GM18505 (cell line): ENCODE results near the gene HMBS.
A peak's percentile ranks its signal among the peaks of the same experiment; 100 is the strongest.
"Not testable (repeated sequence)": the region's sequence is repeated elsewhere in the genome, so short reads cannot be mapped to it uniquely, and the experiment has no call there.

Source experiments
- ATAC-seq: cut with Tn5 transposase; IDR thresholded peaks from one replicate; pipeline ENCODE4 v1.9.1; 2021; ENCODE audit not compliant: unreplicated experiment
- POLR2A ChIP-seq: IDR thresholded peaks from 4 replicates; pipeline ENCODE4 v1.6.1; 2011; ENCODE audit warnings: borderline replicate concordance; ENCODE audit not compliant: insufficient read depth, insufficient read length; ENCODE audit errors: extremely low read depth

HMBS gene

DNA sequence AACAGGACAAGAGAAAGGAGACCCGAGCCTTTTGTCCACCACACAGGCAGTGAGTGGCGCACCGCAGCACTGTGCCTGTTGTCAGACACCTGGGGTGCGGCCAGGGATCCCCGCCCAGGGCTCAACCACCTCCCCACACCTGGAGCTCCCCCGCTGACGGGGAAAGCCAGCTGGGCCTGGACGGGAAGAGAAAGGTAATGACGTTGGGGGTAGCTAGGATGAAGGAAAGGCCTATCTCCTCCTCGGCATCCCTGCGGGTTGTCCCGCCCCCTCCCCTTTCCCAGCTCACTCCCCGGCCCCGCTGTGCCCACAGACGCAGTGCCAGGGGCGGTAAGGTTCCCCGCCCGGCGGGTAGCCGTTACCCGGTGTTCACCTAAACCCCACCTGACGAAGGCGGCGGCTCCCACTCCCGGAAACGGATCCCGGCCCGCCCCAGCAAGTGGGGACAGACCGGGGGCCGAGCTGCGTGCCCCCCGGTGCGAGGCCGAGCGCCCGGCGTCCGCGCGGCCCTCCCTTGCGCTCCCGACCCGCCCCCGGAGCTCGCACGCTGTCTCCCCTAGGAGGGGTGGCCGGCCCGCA is 28.2 kb upstream of the HMBS start:
- TF ChIP-seq POLR2A, result no peak
- ATAC-seq, result peak; percentile 4

DNA sequence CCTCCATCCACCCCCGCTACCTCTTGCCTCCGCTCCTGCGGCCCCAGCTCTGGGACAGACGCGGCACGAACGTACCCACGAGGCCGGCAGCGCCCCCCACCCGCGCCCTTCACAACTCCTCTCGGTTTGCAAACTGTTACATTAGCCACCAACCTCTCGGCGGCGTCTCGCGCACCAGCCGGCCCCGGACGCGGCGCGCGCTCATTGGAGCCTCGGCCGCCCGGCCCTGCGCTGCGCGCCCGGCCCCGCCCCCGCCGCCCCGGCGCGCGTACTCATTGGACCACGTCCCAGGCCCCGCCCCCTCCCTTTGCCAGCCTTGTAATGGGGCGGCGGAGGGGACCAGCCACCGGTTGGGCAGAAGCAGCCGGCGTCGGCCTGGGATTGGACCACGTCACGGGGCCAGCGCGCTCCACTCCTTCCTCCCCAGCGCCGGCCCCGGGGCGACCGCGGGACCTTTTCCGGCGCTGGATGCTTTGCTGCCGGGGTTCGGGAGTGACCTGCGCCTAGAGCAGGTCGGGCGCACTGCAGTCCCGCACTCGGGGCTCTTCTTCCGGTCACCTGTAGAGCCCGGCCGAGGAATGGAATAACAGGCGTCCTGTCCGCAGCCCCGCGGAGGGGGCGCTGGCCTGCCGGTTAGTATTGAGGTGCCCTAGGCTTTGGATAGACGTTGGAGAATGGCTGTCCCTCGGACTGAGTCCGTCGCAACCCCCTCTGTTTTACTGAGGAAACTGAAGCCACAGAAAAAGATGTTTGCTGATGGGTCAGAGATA is 27.5 kb upstream of the HMBS start, which contains the start of gene HYOU1:
TSS of gene HYOU1 (minus strand) at position 206 of the 770 bp plus-strand sequence. CDS start 1,045 bp downstream, outside the sequence.
- peak; percentile 84 for TF ChIP-seq POLR2A
- peak; percentile 92 for ATAC-seq

DNA sequence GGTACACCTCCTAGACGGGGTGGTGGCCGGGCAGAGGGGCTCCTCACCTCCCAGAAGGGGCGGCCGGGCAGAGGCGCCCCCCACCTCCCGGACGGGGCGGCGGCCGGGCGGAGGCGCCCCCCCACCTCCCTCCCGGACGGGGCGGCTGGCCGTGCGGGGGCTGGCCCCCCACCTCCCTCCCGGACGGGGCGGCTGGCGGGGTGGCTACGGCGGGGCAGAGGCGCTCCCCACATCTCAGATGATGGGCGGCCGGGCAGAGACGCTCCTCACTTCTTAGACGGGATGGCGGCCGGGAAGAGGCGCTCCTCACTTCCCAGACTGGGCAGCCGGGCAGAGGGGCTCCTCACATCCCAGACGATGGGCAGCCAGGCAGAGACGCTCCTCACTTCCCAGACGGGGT is 25.6 kb upstream of the HMBS start:
- not testable (repeated sequence) for ATAC-seq

DNA sequence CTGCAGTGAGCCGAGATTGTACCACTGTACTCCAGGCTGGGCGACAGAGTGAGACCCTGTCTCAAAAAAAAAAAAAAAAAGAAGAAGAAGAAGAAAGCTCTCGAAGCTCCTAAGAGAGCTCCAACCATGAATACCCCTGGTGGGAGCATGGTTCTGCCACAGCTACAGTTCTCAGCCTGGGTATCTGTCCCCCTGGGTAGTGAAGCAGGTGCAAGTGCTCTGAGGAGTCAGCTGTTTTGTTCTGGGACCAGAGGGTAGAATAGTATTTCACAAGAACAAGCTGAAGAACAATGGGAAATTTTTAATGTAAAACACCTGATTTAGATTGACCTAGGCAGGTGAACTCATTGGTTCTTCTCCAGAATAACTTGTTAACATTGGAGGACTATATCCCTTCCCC is 23.4 kb upstream of the HMBS start:
- TF ChIP-seq POLR2A, result no peak

DNA sequence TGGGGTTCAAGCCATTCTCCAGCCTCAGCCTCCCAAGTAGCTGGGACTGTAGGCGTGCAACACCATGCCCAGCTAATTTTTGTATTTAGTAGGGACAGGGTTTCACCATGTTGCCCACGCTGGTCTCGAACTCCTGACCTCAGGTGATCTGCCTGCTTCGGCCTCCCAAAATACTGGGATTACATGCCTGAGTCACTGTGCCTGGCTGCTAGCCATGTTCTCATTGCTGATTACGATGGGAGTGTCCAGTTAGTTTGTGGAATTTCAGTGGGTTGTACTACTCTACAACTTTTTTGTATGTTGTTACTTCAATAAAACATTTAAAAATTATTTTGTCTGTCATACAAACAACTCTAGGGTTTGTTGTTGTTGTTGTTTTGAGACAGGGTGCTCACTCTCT is 21.9 kb upstream of the HMBS start:
- TF ChIP-seq POLR2A, result no peak
- no peak for ATAC-seq

More for the DNA sequence above, 23.4 kb upstream of the HMBS start:
- ATAC-seq, result no peak

DNA sequence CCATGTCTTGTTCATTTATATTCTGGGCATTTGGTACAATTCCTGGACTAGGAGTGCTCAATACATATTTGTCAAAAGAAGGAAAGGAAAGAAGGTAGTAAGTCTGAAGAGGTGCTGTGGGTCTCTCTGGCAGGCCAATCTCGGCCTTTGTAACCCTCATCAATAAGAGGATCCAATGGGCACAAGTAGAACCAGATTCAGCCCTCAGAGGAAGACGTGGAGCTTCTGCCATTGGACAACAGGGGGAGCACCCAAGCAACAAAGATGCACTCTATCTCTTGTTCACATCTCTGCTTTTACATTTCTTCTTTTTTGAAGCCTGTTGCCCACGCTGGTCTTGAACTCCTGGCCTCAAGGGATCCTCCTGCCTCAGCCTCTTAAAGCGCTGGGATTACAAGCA is 19.3 kb upstream of the HMBS start:
- no peak for ATAC-seq

DNA sequence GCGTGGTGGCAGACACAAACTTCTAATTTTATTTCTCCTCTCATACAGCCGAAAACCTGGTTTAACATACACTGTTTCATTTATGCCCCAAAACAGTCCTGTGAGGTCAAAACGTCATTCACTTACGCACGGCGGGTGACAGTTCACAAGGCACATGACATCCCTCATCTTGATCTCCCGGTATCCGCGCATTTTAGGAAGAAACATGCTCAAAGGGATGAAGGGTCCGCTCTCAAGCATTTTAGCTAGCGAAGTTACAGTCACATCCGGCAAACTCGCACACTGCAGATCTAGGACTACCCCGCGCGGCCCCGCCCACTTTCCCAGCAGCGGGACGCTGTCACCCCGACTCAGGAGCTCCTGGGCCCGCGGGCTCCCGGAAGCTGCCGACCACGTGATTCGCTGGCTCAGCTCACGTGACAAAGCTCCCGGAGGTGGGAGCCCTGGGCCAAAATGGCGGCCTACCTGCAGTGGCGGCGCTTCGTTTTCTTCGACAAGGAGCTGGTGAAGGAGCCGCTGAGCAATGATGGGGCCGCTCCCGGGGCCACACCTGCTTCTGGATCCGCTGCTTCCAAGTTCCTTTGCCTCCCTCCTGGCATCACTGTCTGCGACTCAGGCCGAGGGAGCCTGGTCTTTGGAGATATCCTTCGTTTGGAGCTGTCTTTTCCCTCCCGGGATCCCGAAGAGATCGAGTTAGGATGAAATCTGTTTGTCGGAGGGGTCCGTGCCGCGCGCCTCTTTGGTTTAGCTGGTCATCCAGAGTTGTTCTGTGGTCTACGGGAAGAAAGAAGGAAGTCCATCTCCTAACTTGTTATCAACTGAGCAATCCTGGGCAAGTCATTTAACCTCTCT is 17.1 kb upstream of the HMBS start, which contains the start of gene VPS11:
TSS of gene VPS11 (plus strand) at position 448 of the 852 bp plus-strand sequence. CDS start at position 454, 6 bp downstream.
- peak; percentile 91 for TF ChIP-seq POLR2A
- peak; percentile 90 for ATAC-seq

More for the DNA sequence above, 19.3 kb upstream of the HMBS start:
- TF ChIP-seq POLR2A, result no peak

DNA sequence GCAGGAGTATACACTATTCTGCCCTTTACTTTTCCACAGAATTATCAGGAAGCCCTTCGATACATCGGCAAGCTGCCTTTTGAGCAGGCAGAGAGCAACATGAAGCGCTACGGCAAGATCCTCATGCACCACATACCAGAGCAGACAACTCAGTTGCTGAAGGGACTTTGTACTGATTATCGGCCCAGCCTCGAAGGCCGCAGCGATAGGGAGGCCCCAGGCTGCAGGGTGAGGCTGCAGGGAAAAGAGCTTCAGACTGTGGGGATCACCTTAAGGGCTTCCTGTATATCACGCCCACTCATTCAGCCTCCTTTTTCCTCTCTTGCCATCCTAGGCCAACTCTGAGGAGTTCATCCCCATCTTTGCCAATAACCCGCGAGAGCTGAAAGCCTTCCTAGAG is 6.8 kb upstream of the HMBS start:
- no peak for ATAC-seq
- TF ChIP-seq POLR2A, result no peak

DNA sequence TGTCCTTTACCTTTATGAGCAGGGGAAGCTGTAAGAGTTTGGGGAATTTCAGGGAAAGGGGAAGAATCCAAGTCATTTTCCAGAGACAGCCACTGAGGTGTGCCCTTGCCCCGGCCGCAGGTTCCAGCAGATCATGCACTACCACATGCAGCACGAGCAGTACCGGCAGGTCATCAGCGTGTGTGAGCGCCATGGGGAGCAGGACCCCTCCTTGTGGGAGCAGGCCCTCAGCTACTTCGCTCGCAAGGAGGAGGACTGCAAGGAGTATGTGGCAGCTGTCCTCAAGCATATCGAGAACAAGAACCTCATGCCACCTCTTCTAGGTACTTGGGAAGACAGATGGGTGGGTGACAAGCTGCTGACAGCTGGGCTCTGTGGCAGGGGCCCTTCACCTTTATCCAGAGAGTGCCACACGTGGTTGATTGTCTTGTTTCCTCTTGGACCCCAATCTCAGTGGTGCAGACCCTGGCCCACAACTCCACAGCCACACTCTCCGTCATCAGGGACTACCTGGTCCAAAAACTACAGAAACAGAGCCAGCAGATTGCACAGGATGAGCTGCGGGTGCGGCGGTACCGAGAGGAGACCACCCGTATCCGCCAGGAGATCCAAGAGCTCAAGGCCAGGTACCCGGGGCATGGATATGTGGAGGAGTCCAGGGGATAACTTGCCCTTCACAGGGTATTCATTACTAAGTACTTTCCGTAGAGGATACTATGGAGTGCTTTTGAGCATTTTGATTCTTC is 5.8 kb upstream of the HMBS start:
- TF ChIP-seq POLR2A, result no peak
- ATAC-seq, result no peak

DNA sequence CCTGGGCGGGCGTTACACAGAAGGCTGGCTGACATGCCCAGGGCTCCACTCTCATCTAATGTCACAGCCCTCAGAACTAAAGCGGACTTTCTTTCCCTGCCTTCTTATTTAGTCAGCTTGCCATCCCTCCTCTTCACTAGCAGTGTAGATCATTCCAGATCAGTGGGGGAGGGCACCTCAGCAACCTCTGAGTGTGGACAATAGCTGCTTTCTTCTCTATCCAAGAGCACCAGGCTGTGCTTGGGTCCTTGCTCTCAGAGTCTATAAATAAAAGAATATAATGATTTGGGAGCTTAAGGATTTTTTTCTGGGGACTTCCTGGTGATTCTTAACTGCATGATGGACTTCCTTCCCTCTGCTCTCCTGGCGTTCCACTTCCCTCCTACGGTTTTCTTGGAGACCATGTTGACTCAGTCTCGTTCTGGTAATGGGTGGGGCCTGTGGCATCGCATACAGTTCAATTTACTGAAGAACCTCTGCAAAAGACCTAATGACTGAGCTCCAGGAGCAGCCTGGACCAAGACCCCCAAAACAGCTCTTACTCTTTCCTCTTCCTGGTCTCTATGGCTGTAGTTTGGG is 2.9 kb upstream of the HMBS start:
- no peak for ATAC-seq

DNA sequence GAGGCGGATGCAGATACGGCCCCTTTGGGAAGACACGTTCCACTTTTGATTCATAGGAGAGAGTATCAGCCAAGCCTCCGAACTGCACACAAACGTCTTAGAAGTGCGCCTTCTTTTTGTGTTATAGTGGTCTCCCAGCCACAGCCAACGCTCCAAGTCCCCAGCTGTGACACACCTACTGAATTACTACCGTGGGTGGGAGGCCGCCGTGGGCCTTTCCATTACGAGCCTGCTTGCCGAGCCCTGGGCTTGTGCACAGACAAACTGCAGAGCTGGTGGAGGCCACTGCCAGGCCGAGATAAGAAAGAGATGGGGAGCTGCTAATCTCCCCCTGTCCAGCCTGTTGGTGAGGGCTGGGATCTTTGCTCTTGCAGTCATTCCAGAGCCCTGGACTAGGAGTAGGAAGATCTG is 761 bp downstream of the HMBS start:
- TF ChIP-seq POLR2A, result no peak
- ATAC-seq, result peak; percentile 18

More for the DNA sequence above, 2.9 kb upstream of the HMBS start:
- TF ChIP-seq POLR2A, result no peak

DNA sequence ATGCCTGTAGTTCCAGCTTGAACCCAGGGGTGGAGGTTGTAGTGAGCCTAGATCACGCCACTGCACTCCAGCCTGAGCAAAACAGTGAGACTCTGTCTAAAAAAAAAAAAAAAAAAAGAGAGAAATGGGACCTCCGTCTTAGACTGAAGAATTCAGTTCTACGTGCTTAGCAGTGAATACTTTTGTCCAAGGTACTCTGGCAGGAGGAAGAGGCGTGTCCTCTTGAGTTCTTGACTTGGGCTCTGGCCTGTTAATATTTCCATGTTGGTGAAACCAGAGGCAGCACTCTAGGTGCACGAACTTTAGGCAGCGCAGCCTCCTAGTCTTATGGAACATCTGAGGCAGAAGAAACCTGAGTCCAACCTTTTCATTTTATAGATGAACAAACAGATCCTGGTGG is 2.4 kb downstream of the HMBS start:
- no peak for ATAC-seq
- TF ChIP-seq POLR2A, result no peak
